H1 (cell line): ENCODE measurements around the gene EPHB1. TPM values are rescaled to one million over a fixed set of nuclear protein-coding genes. Genes with fewer than 3 reads are reported as not detected.

Source experiments
- BRCA1 ChIP-seq: IDR thresholded peaks from 2 replicates; pipeline ENCODE4 v1.6.1; 2012; ENCODE audit warnings: low read depth, low read length, improper control_type of control experiment
- CBX5 ChIP-seq: fragments of 300-800, 300-1000 bp; sonication (generic); IDR thresholded peaks from 2 replicates; pipeline ENCODE4 v1.7.1; 2016; ENCODE audit warnings: antibody characterized with exemption, low read length, low read depth
- CHD1 ChIP-seq: IDR thresholded peaks from 2 replicates; pipeline ENCODE4 v1.6.1; 2012; ENCODE audit warnings: low read depth, low read length, improper control_type of control experiment
- CTBP2 ChIP-seq: IDR thresholded peaks from 2 replicates; pipeline ENCODE4 v1.7.0; 2011; ENCODE audit warnings: borderline replicate concordance, mild to moderate bottlenecking, moderate library complexity, mixed read lengths, low read length; ENCODE audit not compliant: insufficient read depth, insufficient read length
- EZH2 ChIP-seq: fragments of 200-600 bp; sonication (generic); IDR thresholded peaks from 2 replicates; pipeline ENCODE4 v1.7.1; 2012; ENCODE audit warnings: low read depth, mild to moderate bottlenecking, moderate library complexity, low read length, inconsistent platforms; ENCODE audit not compliant: severe bottlenecking
- POLR2A ChIP-seq, 2 experiments: IDR thresholded peaks; 1 replicate in 1 of 2; 2 replicates in 1 of 2; pipeline ENCODE4 v1.6.1; 2011; ENCODE audit warnings: low read depth in 2 of 2, low read length in 2 of 2, mild to moderate bottlenecking in 2 of 2; ENCODE audit errors: control extremely low read depth in 1 of 2
- RFX5 ChIP-seq: IDR thresholded peaks from 2 replicates; pipeline ENCODE4 v1.6.1; 2011; ENCODE audit warnings: low read depth, low read length, improper control_type of control experiment, borderline replicate concordance
- SIN3A ChIP-seq, 2 experiments: IDR thresholded peaks in 1 of 2; conservative IDR thresholded peaks in 1 of 2; 2 replicates each; pipeline ENCODE4 v1.6.1; 2011 to 2012; ENCODE audit warnings: low read length in 2 of 2, improper control_type of control experiment in 1 of 2, low read depth in 1 of 2, mild to moderate bottlenecking in 1 of 2
- polyA plus RNA-seq, 7 experiments: library from polyadenylated mRNA; depleted of rRNA in 3 of 7; stranded (reverse) in 5 of 7; unstranded in 2 of 7; fragments of >200 nt in 5 of 7; fragments of 200-250 nt in 2 of 7; gene quantifications; 1 replicate in 5 of 7; 2 replicates in 1 of 7; 4 replicates in 1 of 7; pipeline versions ENCODE4 v1.2.1 to v1.2.3, GENCODE V29; 2011 to 2013; ENCODE audit warnings: missing spikeins in 2 of 7, mixed read lengths in 2 of 7
- total RNA-seq: library from RNA; stranded (reverse); fragmentation: NEBNext Ultra II Directional; extraction: Animal tissue kit (Norgen Biotek cat#: 25700); gene quantifications from 2 replicates; pipeline ENCODE4 v1.2.1, GENCODE V29; 2021
- TF ChIP-seq, protein P1 (sequence below): fragments of 300-600 bp; sonication (generic); IDR thresholded peaks from 2 replicates; pipeline ENCODE4 v1.7.1; 2012; ENCODE audit warnings: low read length, moderate library complexity, mild to moderate bottlenecking, inconsistent platforms; ENCODE audit not compliant: insufficient replicate concordance

The EPHB1 gene
- total and polyA plus RNA-seq, 2 of the 8 experiments (the other 6 are each of a cell fraction or from before 2014, with no cell fraction given): 3.5 to 5.9 TPM

DNA sequence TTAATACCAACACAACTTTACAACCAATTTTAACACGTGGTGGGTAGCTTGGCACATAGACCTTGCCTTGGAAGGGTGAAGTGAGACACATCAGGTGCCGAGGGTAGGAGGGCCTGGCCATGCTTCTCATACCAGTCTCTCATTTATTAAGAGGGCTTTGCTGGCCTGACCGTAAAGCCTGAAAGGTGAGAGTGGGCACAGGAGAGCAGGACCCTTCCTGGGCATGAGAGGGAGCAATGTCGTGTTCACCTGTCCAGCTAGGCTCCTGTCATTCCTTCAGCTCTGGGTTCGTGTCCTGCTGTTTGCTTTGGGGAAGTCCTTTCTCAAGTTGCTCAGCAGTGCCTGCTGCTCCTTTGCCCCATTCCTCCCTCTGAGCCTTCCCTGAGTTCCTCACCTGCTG, 294.4 kb downstream of the EPHB1 start (continued):
- TF ChIP-seq, protein P1, sequence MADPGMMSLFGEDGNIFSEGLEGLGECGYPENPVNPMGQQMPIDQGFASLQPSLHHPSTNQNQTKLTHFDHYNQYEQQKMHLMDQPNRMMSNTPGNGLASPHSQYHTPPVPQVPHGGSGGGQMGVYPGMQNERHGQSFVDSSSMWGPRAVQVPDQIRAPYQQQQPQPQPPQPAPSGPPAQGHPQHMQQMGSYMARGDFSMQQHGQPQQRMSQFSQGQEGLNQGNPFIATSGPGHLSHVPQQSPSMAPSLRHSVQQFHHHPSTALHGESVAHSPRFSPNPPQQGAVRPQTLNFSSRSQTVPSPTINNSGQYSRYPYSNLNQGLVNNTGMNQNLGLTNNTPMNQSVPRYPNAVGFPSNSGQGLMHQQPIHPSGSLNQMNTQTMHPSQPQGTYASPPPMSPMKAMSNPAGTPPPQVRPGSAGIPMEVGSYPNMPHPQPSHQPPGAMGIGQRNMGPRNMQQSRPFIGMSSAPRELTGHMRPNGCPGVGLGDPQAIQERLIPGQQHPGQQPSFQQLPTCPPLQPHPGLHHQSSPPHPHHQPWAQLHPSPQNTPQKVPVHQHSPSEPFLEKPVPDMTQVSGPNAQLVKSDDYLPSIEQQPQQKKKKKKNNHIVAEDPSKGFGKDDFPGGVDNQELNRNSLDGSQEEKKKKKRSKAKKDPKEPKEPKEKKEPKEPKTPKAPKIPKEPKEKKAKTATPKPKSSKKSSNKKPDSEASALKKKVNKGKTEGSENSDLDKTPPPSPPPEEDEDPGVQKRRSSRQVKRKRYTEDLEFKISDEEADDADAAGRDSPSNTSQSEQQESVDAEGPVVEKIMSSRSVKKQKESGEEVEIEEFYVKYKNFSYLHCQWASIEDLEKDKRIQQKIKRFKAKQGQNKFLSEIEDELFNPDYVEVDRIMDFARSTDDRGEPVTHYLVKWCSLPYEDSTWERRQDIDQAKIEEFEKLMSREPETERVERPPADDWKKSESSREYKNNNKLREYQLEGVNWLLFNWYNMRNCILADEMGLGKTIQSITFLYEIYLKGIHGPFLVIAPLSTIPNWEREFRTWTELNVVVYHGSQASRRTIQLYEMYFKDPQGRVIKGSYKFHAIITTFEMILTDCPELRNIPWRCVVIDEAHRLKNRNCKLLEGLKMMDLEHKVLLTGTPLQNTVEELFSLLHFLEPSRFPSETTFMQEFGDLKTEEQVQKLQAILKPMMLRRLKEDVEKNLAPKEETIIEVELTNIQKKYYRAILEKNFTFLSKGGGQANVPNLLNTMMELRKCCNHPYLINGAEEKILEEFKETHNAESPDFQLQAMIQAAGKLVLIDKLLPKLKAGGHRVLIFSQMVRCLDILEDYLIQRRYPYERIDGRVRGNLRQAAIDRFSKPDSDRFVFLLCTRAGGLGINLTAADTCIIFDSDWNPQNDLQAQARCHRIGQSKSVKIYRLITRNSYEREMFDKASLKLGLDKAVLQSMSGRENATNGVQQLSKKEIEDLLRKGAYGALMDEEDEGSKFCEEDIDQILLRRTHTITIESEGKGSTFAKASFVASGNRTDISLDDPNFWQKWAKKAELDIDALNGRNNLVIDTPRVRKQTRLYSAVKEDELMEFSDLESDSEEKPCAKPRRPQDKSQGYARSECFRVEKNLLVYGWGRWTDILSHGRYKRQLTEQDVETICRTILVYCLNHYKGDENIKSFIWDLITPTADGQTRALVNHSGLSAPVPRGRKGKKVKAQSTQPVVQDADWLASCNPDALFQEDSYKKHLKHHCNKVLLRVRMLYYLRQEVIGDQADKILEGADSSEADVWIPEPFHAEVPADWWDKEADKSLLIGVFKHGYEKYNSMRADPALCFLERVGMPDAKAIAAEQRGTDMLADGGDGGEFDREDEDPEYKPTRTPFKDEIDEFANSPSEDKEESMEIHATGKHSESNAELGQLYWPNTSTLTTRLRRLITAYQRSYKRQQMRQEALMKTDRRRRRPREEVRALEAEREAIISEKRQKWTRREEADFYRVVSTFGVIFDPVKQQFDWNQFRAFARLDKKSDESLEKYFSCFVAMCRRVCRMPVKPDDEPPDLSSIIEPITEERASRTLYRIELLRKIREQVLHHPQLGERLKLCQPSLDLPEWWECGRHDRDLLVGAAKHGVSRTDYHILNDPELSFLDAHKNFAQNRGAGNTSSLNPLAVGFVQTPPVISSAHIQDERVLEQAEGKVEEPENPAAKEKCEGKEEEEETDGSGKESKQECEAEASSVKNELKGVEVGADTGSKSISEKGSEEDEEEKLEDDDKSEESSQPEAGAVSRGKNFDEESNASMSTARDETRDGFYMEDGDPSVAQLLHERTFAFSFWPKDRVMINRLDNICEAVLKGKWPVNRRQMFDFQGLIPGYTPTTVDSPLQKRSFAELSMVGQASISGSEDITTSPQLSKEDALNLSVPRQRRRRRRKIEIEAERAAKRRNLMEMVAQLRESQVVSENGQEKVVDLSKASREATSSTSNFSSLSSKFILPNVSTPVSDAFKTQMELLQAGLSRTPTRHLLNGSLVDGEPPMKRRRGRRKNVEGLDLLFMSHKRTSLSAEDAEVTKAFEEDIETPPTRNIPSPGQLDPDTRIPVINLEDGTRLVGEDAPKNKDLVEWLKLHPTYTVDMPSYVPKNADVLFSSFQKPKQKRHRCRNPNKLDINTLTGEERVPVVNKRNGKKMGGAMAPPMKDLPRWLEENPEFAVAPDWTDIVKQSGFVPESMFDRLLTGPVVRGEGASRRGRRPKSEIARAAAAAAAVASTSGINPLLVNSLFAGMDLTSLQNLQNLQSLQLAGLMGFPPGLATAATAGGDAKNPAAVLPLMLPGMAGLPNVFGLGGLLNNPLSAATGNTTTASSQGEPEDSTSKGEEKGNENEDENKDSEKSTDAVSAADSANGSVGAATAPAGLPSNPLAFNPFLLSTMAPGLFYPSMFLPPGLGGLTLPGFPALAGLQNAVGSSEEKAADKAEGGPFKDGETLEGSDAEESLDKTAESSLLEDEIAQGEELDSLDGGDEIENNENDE: no peak
- no peak for TF ChIP-seq POLR2A (IDR thresholded peaks at IDR 0.05; ENCODE audit: control extremely low read depth in 1 of 2, low read depth in 2 of 2, low read length in 2 of 2)
- TF ChIP-seq EZH2: no peak
- no peak for TF ChIP-seq RFX5
- TF ChIP-seq CTBP2: no peak
- no peak for TF ChIP-seq SIN3A (conservative IDR thresholded peaks at IDR 0.05 in 1 of 2, IDR thresholded peaks at IDR 0.05 in 1 of 2; ENCODE audit: low read depth in 1 of 2, low read length in 2 of 2)
- no peak for TF ChIP-seq BRCA1
- TF ChIP-seq CBX5: no peak
- no peak for TF ChIP-seq CHD1
